ENCODE measurements around the gene SHC2. TPM values are rescaled to one million over a fixed set of nuclear protein-coding genes. Genes with fewer than 3 reads are reported as not detected.

The SHC2 gene
- total and polyA plus RNA-seq, 2 donors (not counting 3 experiments of a cell fraction or from before 2014, with no cell fraction given), result 7.5 to 11.8 TPM

DNA sequence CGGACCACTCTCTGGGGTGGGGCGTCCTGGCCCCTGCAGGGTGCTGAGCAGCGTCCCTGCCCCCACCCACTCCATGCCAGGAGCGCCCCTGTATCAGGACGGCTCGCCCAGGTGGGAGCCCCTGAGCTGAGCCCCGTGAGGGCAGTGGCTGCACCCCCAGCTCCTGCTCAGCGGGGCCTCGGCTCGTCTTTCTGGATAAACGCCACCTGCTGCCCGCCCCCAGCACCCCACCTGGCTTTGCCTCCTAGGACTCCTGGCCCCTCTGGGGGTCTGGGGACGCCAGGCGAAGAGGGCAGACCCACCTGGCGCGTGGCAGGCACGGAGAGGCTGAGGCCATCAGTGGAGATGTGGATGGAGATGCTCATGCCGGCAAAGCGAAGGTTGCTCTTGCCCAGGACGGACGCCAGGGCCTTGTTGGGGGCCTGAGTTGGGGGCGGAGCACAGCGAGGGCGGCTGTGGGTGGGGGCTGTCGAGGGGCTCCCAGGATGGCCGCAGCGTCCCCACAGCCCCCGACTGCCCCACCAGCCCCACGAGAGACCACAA, 22.3 kb downstream of the SHC2 start:
- no peak overlapping the region for H3K4me3 ChIP-seq (replicated peaks in 1 of 3; ENCODE audit: insufficient read depth in 1 of 3, low read depth in 1 of 3, low read length in 3 of 3)
- ChIA-PET CTCF (no interaction called here), POLR2A (no interaction called here)
- BruUV-seq (replicated peaks), result no TSS peak
- no peaks in the 10 kb centered on the region for H3K9me3 ChIP-seq (replicated peaks; ENCODE audit: control insufficient read depth, insufficient read depth, low read length)
- no peak overlapping the region for H3K27ac ChIP-seq (ENCODE audit: insufficient read depth, low read depth, low read length)
- dilution Hi-C loops (cut with MboI; ENCODE audit: extremely low pct_ligation_motif_present, low sequenced_read_pairs) (no loop called here), intact Hi-C loops (cut with micrococcal nuclease) (no loop called here)
- no peaks in the 10 kb centered on the region for H3K36me3 ChIP-seq (ENCODE audit: control insufficient read depth in 2 of 2, extremely low read depth in 1 of 2, insufficient read depth in 2 of 2, low read length in 2 of 2)
- H3K9ac ChIP-seq (replicated peaks; ENCODE audit: extremely low read depth, insufficient read depth, low read length), result no peak overlapping the region
- DNase-seq (ENCODE audit: low read depth, low spot score) (no peak), FAIRE-seq (no peak)
- H4K20me1 ChIP-seq (replicated peaks; ENCODE audit: control insufficient read depth, extremely low read depth, insufficient read depth, low read length), result no peaks in the 10 kb centered on the region
- H3K4me1 ChIP-seq (ENCODE audit: control insufficient read depth, extremely low read depth, insufficient read depth, low read length), result no peaks in the 10 kb centered on the region
- H3K27me3 ChIP-seq (ENCODE audit: control insufficient read depth in 2 of 2, insufficient read depth in 2 of 2, low read length in 2 of 2), result no peaks in the 10 kb centered on the region
- no peak overlapping the region for H2AFZ ChIP-seq (ENCODE audit: low read depth, low read length)
- no peak overlapping the region for H3K4me2 ChIP-seq (ENCODE audit: insufficient read depth, low read length)
- no peaks in the 10 kb centered on the region for H3K9me1 ChIP-seq (replicated peaks; ENCODE audit: control insufficient read depth, extremely low read depth, insufficient read depth, low read length)
- no peak for TF ChIP-seq GATA2 (IDR thresholded peaks at IDR 0.05; ENCODE audit: insufficient read depth, insufficient read length, low read depth, low read length)
- TF ChIP-seq EZH2 (IDR thresholded peaks at IDR 0.05; ENCODE audit: borderline replicate concordance, low read depth, low read length, severe bottlenecking), result no peak
- TF ChIP-seq MYC (IDR thresholded peaks at IDR 0.05; ENCODE audit: low read depth, low read length), result no peak
- no peak for TF ChIP-seq POLR2A (IDR thresholded peaks at IDR 0.05; ENCODE audit: low read depth, low read length)
- H3K79me2 ChIP-seq (ENCODE audit: control insufficient read depth, insufficient read depth, low read length), result no peaks in the 10 kb centered on the region

- Histone ChIP-seq H3K9ac (replicated peaks; ENCODE audit: extremely low read depth, insufficient read depth, low read length) (no peak overlapping the region), H3K4me3 (replicated peaks in 1 of 3; ENCODE audit: insufficient read depth in 1 of 3, low read depth in 1 of 3, low read length in 3 of 3) (no peak overlapping the region), H3K4me2 (ENCODE audit: insufficient read depth, low read length) (no peak overlapping the region), H3K27me3 (ENCODE audit: control insufficient read depth in 2 of 2, insufficient read depth in 2 of 2, low read length in 2 of 2) (no peaks in the 10 kb centered on the region), H3K9me3 (replicated peaks; ENCODE audit: control insufficient read depth, insufficient read depth, low read length) (no peaks in the 10 kb centered on the region), H4K20me1 (replicated peaks; ENCODE audit: control insufficient read depth, extremely low read depth, insufficient read depth, low read length) (no peaks in the 10 kb centered on the region), H3K27ac (ENCODE audit: insufficient read depth, low read depth, low read length) (no peak overlapping the region), H3K4me1 (ENCODE audit: control insufficient read depth, extremely low read depth, insufficient read depth, low read length) (no peaks in the 10 kb centered on the region), H3K9me1 (replicated peaks; ENCODE audit: control insufficient read depth, extremely low read depth, insufficient read depth, low read length) (no peaks in the 10 kb centered on the region), H3K79me2 (ENCODE audit: control insufficient read depth, insufficient read depth, low read length) (no peaks in the 10 kb centered on the region), H2AFZ (ENCODE audit: low read depth, low read length) (no peak overlapping the region), H3K36me3 (ENCODE audit: control insufficient read depth in 2 of 2, extremely low read depth in 1 of 2, insufficient read depth in 2 of 2, low read length in 2 of 2) (no peaks in the 10 kb centered on the region)
- ChIA-PET POLR2A (no interaction called here), CTCF (no interaction called here)
- intact Hi-C loops (cut with micrococcal nuclease) (no loop called here), dilution Hi-C loops (cut with MboI; ENCODE audit: extremely low pct_ligation_motif_present, low sequenced_read_pairs) (no loop called here)
- no peak for DNase-seq (ENCODE audit: low read depth, low spot score)
- no peak for FAIRE-seq
- BruUV-seq (replicated peaks), result no TSS peak
- TF ChIP-seq, protein P1, sequence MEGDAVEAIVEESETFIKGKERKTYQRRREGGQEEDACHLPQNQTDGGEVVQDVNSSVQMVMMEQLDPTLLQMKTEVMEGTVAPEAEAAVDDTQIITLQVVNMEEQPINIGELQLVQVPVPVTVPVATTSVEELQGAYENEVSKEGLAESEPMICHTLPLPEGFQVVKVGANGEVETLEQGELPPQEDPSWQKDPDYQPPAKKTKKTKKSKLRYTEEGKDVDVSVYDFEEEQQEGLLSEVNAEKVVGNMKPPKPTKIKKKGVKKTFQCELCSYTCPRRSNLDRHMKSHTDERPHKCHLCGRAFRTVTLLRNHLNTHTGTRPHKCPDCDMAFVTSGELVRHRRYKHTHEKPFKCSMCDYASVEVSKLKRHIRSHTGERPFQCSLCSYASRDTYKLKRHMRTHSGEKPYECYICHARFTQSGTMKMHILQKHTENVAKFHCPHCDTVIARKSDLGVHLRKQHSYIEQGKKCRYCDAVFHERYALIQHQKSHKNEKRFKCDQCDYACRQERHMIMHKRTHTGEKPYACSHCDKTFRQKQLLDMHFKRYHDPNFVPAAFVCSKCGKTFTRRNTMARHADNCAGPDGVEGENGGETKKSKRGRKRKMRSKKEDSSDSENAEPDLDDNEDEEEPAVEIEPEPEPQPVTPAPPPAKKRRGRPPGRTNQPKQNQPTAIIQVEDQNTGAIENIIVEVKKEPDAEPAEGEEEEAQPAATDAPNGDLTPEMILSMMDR (IDR thresholded peaks at IDR 0.05; ENCODE audit: extremely low read depth in 1 of 2, insufficient read depth in 1 of 2, low read depth in 1 of 2, low read length in 2 of 2), result no peak
- no peak for TF ChIP-seq GATA2 (IDR thresholded peaks at IDR 0.05; ENCODE audit: insufficient read depth, insufficient read length, low read depth, low read length)
- TF ChIP-seq FOS (IDR thresholded peaks at IDR 0.05; ENCODE audit: borderline replicate concordance, insufficient read depth, low read length), result no peak
- no peak for TF ChIP-seq JUN (IDR thresholded peaks at IDR 0.05; ENCODE audit: borderline replicate concordance, insufficient read depth, insufficient read length, low read depth)
- no peak for TF ChIP-seq EZH2 (IDR thresholded peaks at IDR 0.05; ENCODE audit: borderline replicate concordance, low read depth, low read length, severe bottlenecking)
These were observed 23.8 kb downstream of the SHC2 start for GRCh38 chr19:437041-437440.

All from endothelial cell of umbilical vein (primary cell).